D341Med (cell line): ENCODE results near the gene MYH9.
A peak's percentile ranks its signal among the peaks of the same experiment; 100 is the strongest.

Experiments used
- DNase-seq: peaks from one replicate; pipeline ENCODE4 v3.0.0; 2012; ENCODE audit warnings: low spot score

Gene MYH9

GRCh38 chr22:36311386-36312085 is 76.2 kb downstream of the MYH9 start:
- no peak for DNase-seq

- DNase-seq, result no peak
Measured at GRCh38 chr22:36308880-36309279, 78.9 kb downstream of the MYH9 start.

DNA sequence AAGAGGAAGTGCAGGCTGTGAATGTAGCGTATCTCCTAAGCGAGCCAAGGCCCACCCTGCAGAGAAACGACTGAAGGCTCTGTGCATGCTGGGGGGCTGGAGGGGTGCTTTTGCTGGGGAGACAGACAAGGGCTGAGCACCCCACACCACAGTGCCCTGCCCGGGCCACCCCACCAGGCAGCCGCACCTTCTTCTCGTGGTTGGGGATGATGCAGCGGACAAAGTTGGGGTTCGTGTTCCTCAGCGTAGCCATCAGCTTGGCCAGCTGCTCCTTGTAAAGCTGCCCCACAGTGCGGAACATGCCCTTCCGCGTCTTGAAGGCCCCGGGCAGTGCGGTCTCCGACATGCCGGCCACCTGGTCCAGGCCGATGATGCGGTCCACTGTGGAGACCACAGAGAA is 81.5 kb downstream of the MYH9 start:
- DNase-seq, result no peak

- DNase-seq, result no peak
Measured at GRCh38 chr22:36305813-36306212, 82.0 kb downstream of the MYH9 start.

- no peak for DNase-seq
Measured at GRCh38 chr22:36304429-36304828, 83.3 kb downstream of the MYH9 start.

DNA sequence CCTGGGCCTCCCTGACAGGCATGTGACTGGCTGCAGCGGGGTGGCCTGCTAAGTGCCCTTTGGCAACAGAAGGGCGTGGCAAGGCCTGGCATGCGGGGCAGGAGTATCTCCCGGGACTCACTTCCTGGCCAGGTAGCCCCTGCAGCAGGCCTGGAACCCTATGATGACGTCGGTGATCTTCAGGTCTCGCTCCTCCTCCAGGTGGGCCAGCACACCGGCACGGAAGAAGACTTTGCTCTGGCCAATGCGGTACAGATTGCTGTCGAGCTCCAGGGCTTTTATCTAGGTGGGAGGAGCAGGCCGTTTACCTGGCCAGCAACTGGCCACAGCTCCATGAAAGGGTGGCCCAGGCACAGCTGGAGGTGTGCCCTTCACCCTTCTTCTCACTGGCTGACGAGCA is 83.9 kb downstream of the MYH9 start:
- DNase-seq, result no peak

DNA sequence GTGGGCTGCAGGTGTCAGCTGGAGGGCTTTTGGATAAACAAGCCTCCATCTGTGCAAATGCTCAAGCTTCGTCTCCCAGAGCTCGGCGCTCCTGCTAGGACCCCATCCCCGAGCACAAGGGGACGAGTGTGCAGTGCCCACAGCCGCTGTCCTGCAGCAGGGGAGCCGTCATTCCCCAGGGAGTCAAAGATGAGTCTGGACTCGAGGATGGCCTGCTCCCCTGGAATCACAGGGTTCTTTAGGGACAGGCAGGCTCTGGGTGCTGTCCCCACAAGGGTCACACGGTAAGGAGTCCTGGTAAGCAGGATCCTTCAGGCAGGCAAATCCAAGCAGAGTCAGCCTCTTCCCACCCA is 84.7 kb downstream of the MYH9 start:
- no peak for DNase-seq

DNA sequence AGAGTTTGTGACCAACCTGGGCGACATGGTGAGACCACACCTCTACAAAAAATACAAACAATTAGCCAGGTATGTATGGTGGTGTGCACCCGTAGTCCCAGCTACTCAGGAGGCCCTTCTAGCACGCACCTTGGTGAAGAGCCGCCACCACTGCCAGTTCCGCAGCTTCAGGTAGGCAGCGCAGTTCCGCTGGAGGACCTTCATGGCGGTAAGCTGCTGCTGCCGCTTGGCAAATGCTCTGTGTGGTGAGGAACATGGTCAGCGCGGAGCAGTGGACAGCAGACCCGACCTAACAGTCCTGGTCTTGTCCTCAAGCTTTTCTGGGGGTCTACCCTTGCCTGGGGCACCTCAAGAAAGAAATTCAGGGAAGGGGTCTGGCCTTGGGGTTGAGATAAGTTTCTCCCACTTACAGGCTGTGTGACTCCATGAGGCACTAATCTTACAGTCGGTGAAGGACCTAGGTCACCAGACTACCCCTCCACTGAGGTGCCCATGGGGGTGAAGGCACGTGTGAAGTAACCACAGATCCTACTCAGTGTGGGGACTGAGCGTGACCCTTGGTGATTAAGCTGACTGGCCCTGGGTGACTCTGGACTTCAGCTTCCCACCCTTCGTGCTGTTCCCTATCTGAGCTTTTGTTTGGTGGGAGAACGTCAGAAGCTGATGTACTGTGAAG is 85.2 kb downstream of the MYH9 start:
- DNase-seq, result no peak

GRCh38 chr22:36301851-36302250 is 85.9 kb downstream of the MYH9 start:
- DNase-seq, result no peak

- DNase-seq, result peak; percentile 88
Measured at GRCh38 chr22:36301384-36301828, 86.4 kb downstream of the MYH9 start.

GRCh38 chr22:36300396-36301212 is 87.2 kb downstream of the MYH9 start:
- no peak for DNase-seq

DNA sequence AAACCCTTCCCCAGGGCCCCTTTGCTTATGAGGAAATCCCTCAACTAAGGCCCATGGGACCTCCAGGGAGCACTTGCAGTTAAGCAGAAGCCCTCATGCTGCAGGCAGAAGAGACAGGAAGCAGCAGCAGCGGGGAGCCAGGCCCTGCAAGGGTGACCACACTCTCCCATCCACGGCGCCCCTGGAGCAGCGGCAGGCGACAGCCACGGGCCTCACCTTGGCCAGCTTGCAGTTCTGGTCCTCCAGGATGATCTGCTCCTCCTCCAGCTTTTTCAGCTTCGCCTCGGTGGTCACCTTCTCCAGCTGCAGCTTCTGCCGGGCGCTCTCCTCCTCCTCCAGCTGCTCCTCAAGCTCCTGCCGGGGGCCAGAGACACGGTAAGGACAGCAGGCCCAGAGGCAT is 87.9 kb downstream of the MYH9 start:
- no peak for DNase-seq

DNA sequence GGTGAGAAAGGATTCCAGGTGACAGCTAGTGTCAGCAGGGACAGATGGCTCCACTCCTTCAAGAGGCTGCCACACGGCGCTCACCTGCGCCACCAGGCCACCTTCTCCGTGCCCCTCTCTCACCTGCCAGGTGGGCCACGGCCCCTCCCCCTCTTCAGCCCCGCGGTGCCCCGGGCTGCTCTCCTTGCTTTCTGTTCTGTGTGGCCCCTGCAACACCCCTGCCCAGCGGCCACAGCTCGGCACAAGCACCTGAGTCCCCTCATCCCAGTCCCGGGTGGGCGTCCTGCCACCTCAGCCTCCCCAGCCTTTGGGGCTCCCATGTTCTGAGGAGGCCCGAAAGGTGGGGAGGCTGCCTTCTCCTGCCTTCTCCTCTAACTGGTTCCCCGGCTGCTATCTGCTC is 88.5 kb downstream of the MYH9 start:
- DNase-seq, result no peak

- DNase-seq, result no peak
Measured at GRCh38 chr22:36298601-36299000, 89.2 kb downstream of the MYH9 start.

GRCh38 chr22:36298118-36298517 is 89.6 kb downstream of the MYH9 start:
- DNase-seq, result no peak

DNA sequence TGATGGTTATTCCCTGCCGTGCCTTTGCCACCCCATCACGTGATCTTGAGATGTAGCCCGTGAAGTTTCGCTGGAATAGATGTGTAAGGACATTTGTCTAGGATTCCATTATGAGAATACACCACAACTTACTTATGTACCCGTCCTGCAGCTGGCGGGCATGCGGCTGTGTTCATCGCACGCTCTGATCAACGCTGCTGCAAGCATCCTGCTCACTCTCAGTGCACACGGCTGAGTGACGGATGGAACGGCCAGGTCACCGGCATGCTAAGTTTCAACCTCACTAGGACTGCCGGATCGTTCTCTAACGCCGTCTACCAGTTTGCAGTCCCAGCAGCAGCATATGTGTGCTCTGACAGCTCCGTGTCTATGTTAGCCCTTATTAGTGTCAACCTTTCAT is 90.2 kb downstream of the MYH9 start:
- no peak for DNase-seq

DNA sequence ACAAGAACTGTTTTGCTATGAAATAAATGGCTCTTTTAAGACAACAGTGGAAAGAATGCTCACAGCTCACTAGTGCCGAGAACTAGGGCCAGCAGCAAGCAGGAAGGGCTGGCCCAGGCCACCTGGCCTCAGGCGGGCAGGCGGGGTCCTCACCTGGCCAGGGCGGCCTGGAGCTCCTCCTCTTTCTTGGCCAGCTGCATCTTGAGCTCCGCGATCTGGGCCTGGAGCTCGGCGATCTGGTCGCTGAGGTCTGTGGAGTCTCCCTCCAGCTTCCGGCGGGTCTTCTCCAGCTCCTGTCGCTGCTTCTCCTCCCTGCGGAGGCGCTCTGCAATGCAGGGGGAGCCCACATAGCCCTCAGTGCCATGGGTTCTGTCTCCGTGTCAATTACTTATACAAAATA is 91.1 kb downstream of the MYH9 start:
- no peak for DNase-seq

GRCh38 chr22:36295247-36295646 is 92.5 kb downstream of the MYH9 start:
- DNase-seq, result no peak

DNA sequence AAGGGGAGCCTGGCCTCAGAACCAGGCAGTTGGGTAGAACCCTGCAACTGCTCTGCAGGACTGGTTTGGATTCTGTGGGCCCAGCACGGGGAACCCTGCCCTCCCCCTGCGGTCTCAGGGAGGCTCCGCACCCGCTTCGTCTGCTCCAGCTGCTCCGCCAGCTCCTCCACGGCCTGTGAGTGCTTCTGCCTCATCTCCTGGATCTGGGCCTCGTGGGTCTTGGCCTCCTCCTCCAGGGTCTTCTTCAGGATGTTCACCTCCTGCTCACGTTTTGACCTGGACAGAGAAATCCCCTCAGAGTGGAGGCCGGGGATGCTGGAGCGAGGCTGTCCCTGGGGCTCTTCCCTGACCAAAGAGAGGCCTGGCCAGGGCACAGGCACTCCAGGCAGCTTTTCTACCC is 93.0 kb downstream of the MYH9 start:
- no peak for DNase-seq

DNA sequence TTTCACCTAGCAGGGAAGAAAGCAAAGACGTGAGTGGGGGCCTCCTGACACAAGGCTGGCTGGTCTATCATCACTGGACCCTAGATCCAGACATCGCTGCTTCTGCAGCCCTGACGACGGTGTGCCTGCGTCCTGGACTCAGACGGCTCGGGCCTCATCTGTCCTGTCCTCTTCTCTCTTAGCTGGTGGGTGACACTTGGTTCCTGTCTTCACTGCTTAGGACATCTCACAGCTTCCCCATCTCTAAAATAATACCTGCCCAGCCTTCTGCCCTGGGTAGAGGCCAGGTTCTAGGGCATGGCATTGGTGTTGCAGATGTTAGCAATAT is 93.5 kb downstream of the MYH9 start:
- no peak for DNase-seq

- no peak for DNase-seq
Measured at GRCh38 chr22:36293606-36294292, 94.0 kb downstream of the MYH9 start.

- no peak for DNase-seq
Measured at GRCh38 chr22:36292823-36293530, 94.8 kb downstream of the MYH9 start.
